Colonic mucosa (tissue), 4 donors: ENCODE data around the gene FBH1. TPM values are rescaled to one million over a fixed set of nuclear protein-coding genes. Genes with fewer than 3 reads are reported as not detected.

Source experiments
- DNase-seq: peaks from one replicate; pipeline ENCODE4 v3.0.0-alpha.2; 2020
- H3K27ac ChIP-seq: fragments of 200-600 bp; one replicate; pipeline ENCODE4 v1.8.0; 2021
- H3K27me3 ChIP-seq: fragments of 200-600 bp; one replicate; pipeline ENCODE4 v1.8.0; 2021
- H3K36me3 ChIP-seq: fragments of 200-600 bp; one replicate; pipeline ENCODE4 v1.8.0; 2021
- H3K4me1 ChIP-seq: fragments of 200-600 bp; one replicate; pipeline ENCODE4 v1.8.0; 2021; ENCODE audit warnings: mild to moderate bottlenecking
- H3K4me3 ChIP-seq: fragments of 200-600 bp; one replicate; pipeline ENCODE4 v1.8.0; 2021
- H3K9ac ChIP-seq, 2 donors: one replicate each; pipeline ENCODE4 v1.7.0; 2013; ENCODE audit warnings: control low read depth in 2 of 2, low read depth in 2 of 2, low read length in 2 of 2
- H3K9me3 ChIP-seq: fragments of 200-600 bp; one replicate; pipeline ENCODE4 v1.8.0; 2021
- intact Hi-C: fragments of 100-400 bp; cut with DNase I; formaldehyde crosslinking; loops from one replicate; pipeline ENCODE4 v1.14.1; 2022
- total RNA-seq, 2 donors: library from RNA; stranded (reverse); fragmentation: NEBNext Ultra II Directional in 1 of 2; extraction: Animal tissue kit (Norgen Biotek cat#: 25700) in 1 of 2; gene quantifications; one replicate each; pipeline ENCODE4 v1.2.1, GENCODE V29; 2021
- TF ChIP-seq, protein P1 (sequence below): fragments of 200-600 bp; IDR thresholded peaks from one replicate; pipeline ENCODE4 v1.8.0; 2022; ENCODE audit warnings: antibody characterized with exemption, mild to moderate bottlenecking
- donor health status: healthy.
- donor health status: DM: no; HTN: no; CAD: no.
- donor health status: DM: no; HTN: no; CAD: no.

FBH1 gene
- total RNA-seq, 2 donors from 2014 or later, result 67.7 to 87.5 TPM

GRCh38 chr10:5937016-5937415 lies 47.0 kb downstream of the FBH1 start:
- Histone ChIP-seq H3K4me1 (no peaks in the 10 kb centered on the region), H3K27me3 (no peaks in the 10 kb centered on the region), H3K27ac (no peak overlapping the region), H3K9ac (no peak overlapping the region), H3K4me3 (no peak overlapping the region), H3K9me3 (no peaks in the 10 kb centered on the region), H3K36me3 (no peaks in the 10 kb centered on the region)
- DNase-seq, result no peak
- intact Hi-C loops, result no loop called here
- TF ChIP-seq, protein P1, sequence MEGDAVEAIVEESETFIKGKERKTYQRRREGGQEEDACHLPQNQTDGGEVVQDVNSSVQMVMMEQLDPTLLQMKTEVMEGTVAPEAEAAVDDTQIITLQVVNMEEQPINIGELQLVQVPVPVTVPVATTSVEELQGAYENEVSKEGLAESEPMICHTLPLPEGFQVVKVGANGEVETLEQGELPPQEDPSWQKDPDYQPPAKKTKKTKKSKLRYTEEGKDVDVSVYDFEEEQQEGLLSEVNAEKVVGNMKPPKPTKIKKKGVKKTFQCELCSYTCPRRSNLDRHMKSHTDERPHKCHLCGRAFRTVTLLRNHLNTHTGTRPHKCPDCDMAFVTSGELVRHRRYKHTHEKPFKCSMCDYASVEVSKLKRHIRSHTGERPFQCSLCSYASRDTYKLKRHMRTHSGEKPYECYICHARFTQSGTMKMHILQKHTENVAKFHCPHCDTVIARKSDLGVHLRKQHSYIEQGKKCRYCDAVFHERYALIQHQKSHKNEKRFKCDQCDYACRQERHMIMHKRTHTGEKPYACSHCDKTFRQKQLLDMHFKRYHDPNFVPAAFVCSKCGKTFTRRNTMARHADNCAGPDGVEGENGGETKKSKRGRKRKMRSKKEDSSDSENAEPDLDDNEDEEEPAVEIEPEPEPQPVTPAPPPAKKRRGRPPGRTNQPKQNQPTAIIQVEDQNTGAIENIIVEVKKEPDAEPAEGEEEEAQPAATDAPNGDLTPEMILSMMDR, result no peak

GRCh38 chr10:5938291-5938690 lies 48.2 kb downstream of the FBH1 start:
- Histone ChIP-seq H3K36me3 (no peaks in the 10 kb centered on the region), H3K4me3 (no peak overlapping the region), H3K27ac (no peak overlapping the region), H3K27me3 (no peaks in the 10 kb centered on the region), H3K4me1 (no peaks in the 10 kb centered on the region), H3K9me3 (no peaks in the 10 kb centered on the region), H3K9ac (no peak overlapping the region)
- intact Hi-C loops, result no loop called here
- DNase-seq, result no peak
- TF ChIP-seq, protein P1, result no peak

DNA sequence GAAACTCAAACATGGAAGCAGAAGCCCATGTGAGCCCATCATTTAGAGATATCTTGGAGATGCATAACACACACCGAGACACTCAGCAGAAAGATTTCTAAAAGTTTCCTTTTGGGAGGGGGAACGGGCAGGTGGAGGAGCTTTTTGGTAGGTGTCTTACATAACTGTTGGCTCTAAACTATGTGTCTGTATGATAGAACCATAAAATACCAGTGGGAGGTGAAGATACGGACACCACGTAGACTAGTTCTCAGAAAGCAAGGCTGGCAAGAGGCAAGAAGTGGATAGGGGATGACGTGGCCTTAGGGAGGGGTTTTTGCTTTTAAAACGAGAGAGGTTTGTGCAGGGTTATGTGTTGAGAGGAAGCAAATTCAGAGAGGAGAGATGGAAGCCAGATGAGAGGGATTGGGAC lies 50.8 kb downstream of the FBH1 start:
- no peak overlapping the region for H3K27ac ChIP-seq
- no peak for DNase-seq
- H3K4me1 ChIP-seq, result no peaks in the 10 kb centered on the region
- H3K9me3 ChIP-seq, result no peaks in the 10 kb centered on the region
- no peaks in the 10 kb centered on the region for H3K36me3 ChIP-seq
- no peak overlapping the region for H3K9ac ChIP-seq
- H3K27me3 ChIP-seq, result no peaks in the 10 kb centered on the region
- TF ChIP-seq, protein P1, result no peak
- intact Hi-C loops, result loop anchor here (10.0 kb wide), 1 partner anchor 144 kb away; the partner anchor contains the start of gene RBM17
- H3K4me3 ChIP-seq, result no peak overlapping the region

GRCh38 chr10:5941579-5941978 lies 51.5 kb downstream of the FBH1 start:
- intact Hi-C loops, result loop anchor here (10.0 kb wide), 1 partner anchor 143 kb away; the partner anchor contains the start of gene RBM17
- Histone ChIP-seq H3K27ac (peak overlapping the region; percentile 22), H3K27me3 (no peaks in the 10 kb centered on the region), H3K36me3 (no peaks in the 10 kb centered on the region), H3K4me1 (no peaks in the 10 kb centered on the region), H3K4me3 (no peak overlapping the region), H3K9me3 (no peaks in the 10 kb centered on the region), H3K9ac (no peak overlapping the region)
- no peak for DNase-seq
- TF ChIP-seq, protein P1, result no peak

- Histone ChIP-seq H3K27ac (peak overlapping the region; percentile 22), H3K36me3 (no peaks in the 10 kb centered on the region), H3K9me3 (no peaks in the 10 kb centered on the region), H3K9ac (no peak overlapping the region), H3K27me3 (no peaks in the 10 kb centered on the region), H3K4me1 (no peaks in the 10 kb centered on the region), H3K4me3 (no peak overlapping the region)
- intact Hi-C loops, result loop anchor here (10.0 kb wide), 1 partner anchor 143 kb away; the partner anchor contains the start of gene RBM17
- DNase-seq, result no peak
- TF ChIP-seq, protein P1, result no peak
These were observed 52.0 kb downstream of the FBH1 start for GRCh38 chr10:5942001-5942400.
